ENCODE results near the gene NPNT. TPM values are rescaled to one million over a fixed set of nuclear protein-coding genes. Genes with fewer than 3 reads are reported as not detected.

Gene NPNT
- total and polyA plus RNA-seq, 9 donors, result 4.3 to 49.9 (median 16.0) TPM

DNA sequence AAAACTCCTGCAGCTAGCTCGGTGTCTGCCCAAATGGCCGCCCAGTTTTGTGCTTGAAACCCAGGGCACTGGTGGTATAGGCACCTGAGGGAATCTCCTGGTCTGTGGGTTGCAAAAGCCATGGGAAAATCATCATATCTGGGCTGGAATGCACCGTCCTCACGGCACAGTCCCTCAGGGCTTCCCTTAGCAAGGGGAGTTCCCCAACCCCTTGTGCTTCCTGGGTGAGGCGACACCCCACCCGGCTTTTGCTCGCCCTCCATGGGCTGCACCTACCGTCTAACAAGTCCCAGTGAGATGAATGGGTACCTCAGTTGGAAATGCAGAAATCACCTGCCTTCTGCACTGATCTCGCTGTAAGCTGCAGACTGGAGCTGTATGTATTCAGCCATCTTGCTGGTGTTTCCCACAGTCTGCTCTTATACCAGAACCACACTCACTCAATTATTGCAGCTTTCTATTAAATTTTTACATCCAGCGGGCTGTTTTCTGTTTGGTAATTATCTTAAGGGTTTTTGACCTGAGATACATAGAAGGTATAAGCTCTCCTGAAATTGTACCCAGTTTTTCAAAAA is 36.7 kb upstream of the NPNT start:
- intact Hi-C loops (cut with DNase I), result no loop called here
- TF ChIP-seq, protein P1, sequence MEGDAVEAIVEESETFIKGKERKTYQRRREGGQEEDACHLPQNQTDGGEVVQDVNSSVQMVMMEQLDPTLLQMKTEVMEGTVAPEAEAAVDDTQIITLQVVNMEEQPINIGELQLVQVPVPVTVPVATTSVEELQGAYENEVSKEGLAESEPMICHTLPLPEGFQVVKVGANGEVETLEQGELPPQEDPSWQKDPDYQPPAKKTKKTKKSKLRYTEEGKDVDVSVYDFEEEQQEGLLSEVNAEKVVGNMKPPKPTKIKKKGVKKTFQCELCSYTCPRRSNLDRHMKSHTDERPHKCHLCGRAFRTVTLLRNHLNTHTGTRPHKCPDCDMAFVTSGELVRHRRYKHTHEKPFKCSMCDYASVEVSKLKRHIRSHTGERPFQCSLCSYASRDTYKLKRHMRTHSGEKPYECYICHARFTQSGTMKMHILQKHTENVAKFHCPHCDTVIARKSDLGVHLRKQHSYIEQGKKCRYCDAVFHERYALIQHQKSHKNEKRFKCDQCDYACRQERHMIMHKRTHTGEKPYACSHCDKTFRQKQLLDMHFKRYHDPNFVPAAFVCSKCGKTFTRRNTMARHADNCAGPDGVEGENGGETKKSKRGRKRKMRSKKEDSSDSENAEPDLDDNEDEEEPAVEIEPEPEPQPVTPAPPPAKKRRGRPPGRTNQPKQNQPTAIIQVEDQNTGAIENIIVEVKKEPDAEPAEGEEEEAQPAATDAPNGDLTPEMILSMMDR (IDR thresholded peaks at IDR 0.05), result no peak
- TF ChIP-seq POLR2A (IDR thresholded peaks at IDR 0.05) (no peak), EP300 (IDR thresholded peaks at IDR 0.05) (no peak)

DNA sequence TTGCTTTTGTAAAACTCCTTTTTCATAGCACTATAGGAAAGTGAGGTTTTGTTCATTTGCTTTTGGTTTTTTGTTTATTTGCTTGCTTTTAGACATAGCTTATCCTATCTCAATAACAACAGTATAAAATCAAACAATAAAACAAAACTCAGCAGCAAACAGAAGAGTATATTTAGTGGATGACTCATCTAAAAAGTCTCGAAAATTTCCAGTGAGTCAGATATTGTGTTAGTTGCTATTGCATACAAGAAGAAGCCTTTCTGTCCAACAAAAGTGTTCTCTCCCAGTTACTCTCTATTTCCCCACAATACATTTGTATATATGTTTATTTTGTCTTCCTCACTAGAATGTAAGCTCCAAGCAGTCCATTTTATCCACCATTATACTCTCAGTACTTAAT is 36.0 kb upstream of the NPNT start:
- DNase-seq, result no peak
- Histone ChIP-seq H3K27ac (no peak overlapping the region), H3K4me1 (ENCODE audit: insufficient read depth) (no peaks in the 10 kb centered on the region), H3K36me3 (no peaks in the 10 kb centered on the region), H3K9me3 (no peaks in the 10 kb centered on the region), H3K4me3 (no peak overlapping the region), H3K27me3 (no peaks in the 10 kb centered on the region)
- no peak for TF ChIP-seq POLR2A (IDR thresholded peaks at IDR 0.05)
- WGBS, 3 donors, result 30 to 39% (median 33%) methylated on average over 1 of the region's 1 CpG
- intact Hi-C loops (cut with DNase I), result no loop called here

More for the DNA sequence above, 36.7 kb upstream of the NPNT start:
- Histone ChIP-seq H3K27ac (no peak overlapping the region), H3K9me3 (no peaks in the 10 kb centered on the region), H3K36me3 (no peaks in the 10 kb centered on the region), H3K4me1 (ENCODE audit: insufficient read depth) (no peaks in the 10 kb centered on the region), H3K4me3 (no peak overlapping the region), H3K27me3 (no peaks in the 10 kb centered on the region)
- DNase-seq, result no peak
- 94 to 98% (median 97%) methylated on average over 10 of the region's 10 CpGs for WGBS, 3 donors

DNA sequence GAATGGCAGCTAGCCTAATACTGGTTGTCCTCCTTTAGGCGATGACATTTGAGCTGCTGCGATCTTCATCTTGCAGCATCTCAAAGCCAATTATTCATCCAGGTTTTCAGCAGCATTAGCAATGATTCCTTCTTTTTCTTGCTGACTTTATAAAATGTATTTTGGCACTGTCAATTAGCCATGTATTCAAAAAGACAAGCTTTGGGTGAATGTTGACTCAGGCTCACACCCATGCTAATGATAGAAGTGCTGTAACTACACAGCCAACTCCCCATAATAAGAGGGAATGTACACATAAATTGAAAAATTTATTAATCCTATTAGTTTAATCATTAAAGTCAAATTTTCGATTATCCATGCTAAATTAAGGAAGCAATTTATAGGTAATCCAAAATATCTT is 24.3 kb upstream of the NPNT start:
- intact Hi-C loops (cut with DNase I), result no loop called here
- no peak overlapping the region for H3K4me3 ChIP-seq
- no peak for DNase-seq
- no peaks in the 10 kb centered on the region for H3K36me3 ChIP-seq
- H3K27ac ChIP-seq, result no peak overlapping the region
- no peaks in the 10 kb centered on the region for H3K9me3 ChIP-seq
- WGBS, 3 donors, result 88 to 91% (median 89%) methylated on average over 3 of the region's 3 CpGs
- H3K4me1 ChIP-seq (ENCODE audit: insufficient read depth), result no peaks in the 10 kb centered on the region
- H3K27me3 ChIP-seq, result no peaks in the 10 kb centered on the region
- TF ChIP-seq, protein P1 (IDR thresholded peaks at IDR 0.05), result no peak
- TF ChIP-seq POLR2A (IDR thresholded peaks at IDR 0.05) (no peak), EP300 (IDR thresholded peaks at IDR 0.05) (no peak)

DNA sequence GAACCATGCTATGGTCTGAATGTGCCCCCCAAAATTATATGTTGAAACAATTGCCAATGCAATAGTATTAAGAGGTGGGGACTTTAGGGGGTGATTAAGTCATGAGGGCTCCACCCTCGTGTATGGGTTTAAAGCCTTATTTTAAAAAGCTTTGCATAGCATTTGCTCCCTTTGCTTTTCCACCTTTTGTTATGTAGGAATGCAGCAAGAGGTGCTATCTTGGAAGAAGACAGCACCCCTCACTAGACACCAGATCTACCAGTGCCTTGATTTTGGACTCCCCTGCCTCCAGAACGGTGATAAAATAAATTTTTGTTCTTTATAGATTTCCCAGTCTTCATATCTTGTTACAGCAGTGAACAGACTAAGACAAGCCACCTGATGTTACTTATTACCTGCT is 23.3 kb upstream of the NPNT start:
- no peaks in the 10 kb centered on the region for H3K27me3 ChIP-seq
- H3K36me3 ChIP-seq, result no peaks in the 10 kb centered on the region
- 61 to 74% (median 68%) methylated on average over 2 of the region's 2 CpGs for WGBS, 3 donors
- H3K27ac ChIP-seq, result no peak overlapping the region
- intact Hi-C loops (cut with DNase I), result no loop called here
- TF ChIP-seq EP300 (IDR thresholded peaks at IDR 0.05) (no peak), POLR2A (IDR thresholded peaks at IDR 0.05) (no peak)
- TF ChIP-seq, protein P1 (IDR thresholded peaks at IDR 0.05), result no peak
- no peaks in the 10 kb centered on the region for H3K9me3 ChIP-seq
- no peak overlapping the region for H3K4me3 ChIP-seq
- no peak for DNase-seq
- no peaks in the 10 kb centered on the region for H3K4me1 ChIP-seq (ENCODE audit: insufficient read depth)

DNA sequence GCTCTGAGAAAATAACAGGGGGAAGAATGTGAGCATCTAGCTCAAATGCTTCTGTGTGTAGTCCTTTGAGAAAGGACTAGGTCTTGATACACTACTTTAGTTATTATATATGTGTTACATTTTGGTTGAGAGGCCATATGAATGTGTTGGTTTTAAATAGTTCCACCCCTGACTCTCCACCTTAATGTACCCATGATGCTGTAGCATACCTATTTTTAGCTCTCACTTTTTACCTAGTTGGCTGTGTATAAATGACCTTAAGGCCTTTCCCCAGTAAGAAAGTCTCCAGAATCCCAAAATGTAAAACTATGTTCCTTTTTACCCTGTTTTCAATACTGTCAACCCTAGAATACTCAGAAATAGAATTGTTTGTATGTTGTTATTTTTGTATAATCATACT is 20.0 kb upstream of the NPNT start:
- TF ChIP-seq, protein P1 (IDR thresholded peaks at IDR 0.05), result no peak
- no peak for TF ChIP-seq EP300 (IDR thresholded peaks at IDR 0.05)
- no peak for TF ChIP-seq POLR2A (IDR thresholded peaks at IDR 0.05)
- Histone ChIP-seq H3K27me3 (no peaks in the 10 kb centered on the region), H3K27ac (no peak overlapping the region), H3K36me3 (no peaks in the 10 kb centered on the region), H3K9me3 (no peaks in the 10 kb centered on the region), H3K4me3 (no peak overlapping the region), H3K4me1 (ENCODE audit: insufficient read depth) (no peaks in the 10 kb centered on the region)
- DNase-seq, result no peak
- intact Hi-C loops (cut with DNase I), result no loop called here
